NCI-H2029 (cell line): Measurements from ENCODE around the gene FOXR1.
"Not testable (repeated sequence)": the region's sequence is repeated elsewhere in the genome, so short reads cannot be mapped to it uniquely, and the experiment has no call there.

Experiments used
- DNase-seq: peaks from one replicate; lab custom pipeline; 2025; lab: John Stamatoyannopoulos, UW

FOXR1 gene

GRCh38 chr11:118947091-118947490 is 24.5 kb upstream of the FOXR1 start:
- DNase-seq = no peak

- DNase-seq = no peak
Observed at GRCh38 chr11:118948000-118948399, 23.6 kb upstream of the FOXR1 start.

GRCh38 chr11:118953265-118953664 is 18.3 kb upstream of the FOXR1 start:
- peak; percentile 33 for DNase-seq

- not testable (repeated sequence) for DNase-seq
Observed at GRCh38 chr11:118953976-118954375, 17.6 kb upstream of the FOXR1 start.

GRCh38 chr11:118956094-118956846 is 15.3 kb upstream of the FOXR1 start, which contains the start of gene UPK2:
Gene UPK2 (plus strand): TSS chr11:118956298. CDS start chr11:118956351, 53 bp downstream.
- DNase-seq = peak; percentile 70

GRCh38 chr11:118956847-118957469 is 14.6 kb upstream of the FOXR1 start:
- no peak for DNase-seq

- DNase-seq = no peak
Observed at GRCh38 chr11:118957549-118957948, 14.0 kb upstream of the FOXR1 start.

GRCh38 chr11:118957968-118958367 is 13.6 kb upstream of the FOXR1 start:
- no peak for DNase-seq

GRCh38 chr11:118958577-118958976 is 13.0 kb upstream of the FOXR1 start:
- DNase-seq = no peak

- no peak for DNase-seq
Observed at GRCh38 chr11:118961189-118961588, 10.4 kb upstream of the FOXR1 start.

- DNase-seq = no peak
Observed at GRCh38 chr11:118961591-118961990, 10.0 kb upstream of the FOXR1 start.

GRCh38 chr11:118969508-118969907 is 2.1 kb upstream of the FOXR1 start:
- DNase-seq = not testable (repeated sequence)

GRCh38 chr11:118973985-118974384 is 2.4 kb downstream of the FOXR1 start:
- DNase-seq = no peak

- DNase-seq = no peak
Observed at GRCh38 chr11:118975771-118976709, 4.5 kb downstream of the FOXR1 start.

- DNase-seq = no peak
Observed at GRCh38 chr11:118979434-118979833, 7.9 kb downstream of the FOXR1 start.

GRCh38 chr11:118980191-118980881 is 8.8 kb downstream of the FOXR1 start:
- DNase-seq = no peak

GRCh38 chr11:118984337-118984736 is 12.8 kb downstream of the FOXR1 start:
- DNase-seq = not testable (repeated sequence)

GRCh38 chr11:118984825-118985224 is 13.3 kb downstream of the FOXR1 start:
- DNase-seq = no peak

GRCh38 chr11:118988280-118988679 is 16.7 kb downstream of the FOXR1 start:
- DNase-seq = no peak

- not testable (repeated sequence) for DNase-seq
Observed at GRCh38 chr11:118991486-118992038, 20.0 kb downstream of the FOXR1 start.

- DNase-seq = no peak
Observed at GRCh38 chr11:118996926-118997626, 25.5 kb downstream of the FOXR1 start.
